Erythroblast (primary cell): ENCODE data around the gene SOX6.
"Not testable (repeated sequence)": the region's sequence is repeated elsewhere in the genome, so short reads cannot be mapped to it uniquely, and the experiment has no call there.

Experiments used
- GATA1 ChIP-seq: IDR thresholded peaks from 2 replicates; pipeline ENCODE4 v1.6.1; 2011; ENCODE audit warnings: low read depth, mild to moderate bottlenecking, control low read depth, low read length, moderate library complexity
- POLR2A ChIP-seq: IDR thresholded peaks from 2 replicates; pipeline ENCODE4 v1.6.1; 2011; ENCODE audit warnings: mild to moderate bottlenecking, low read length

DNA sequence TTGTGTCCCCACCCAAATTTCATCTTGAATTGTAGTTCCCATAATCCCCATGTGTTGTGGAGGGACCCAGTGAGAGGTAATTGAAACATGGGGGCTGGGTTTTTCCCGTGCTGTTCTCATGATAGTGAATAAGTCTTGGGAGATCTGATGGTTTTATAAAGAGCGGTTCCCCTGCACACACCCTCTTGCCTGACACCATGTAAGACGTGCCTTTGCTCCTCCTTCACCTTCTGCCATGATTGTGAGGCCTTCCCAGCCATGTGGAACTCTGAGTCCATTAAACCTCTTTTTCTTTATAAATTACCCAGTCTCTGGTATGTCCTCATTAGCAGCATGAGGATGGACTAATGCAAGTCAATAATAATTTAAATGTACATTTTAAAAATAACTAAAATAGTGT is 289.1 kb downstream of the SOX6 start:
- TF ChIP-seq POLR2A, GATA1: not testable (repeated sequence)
